Activated gamma-delta T cell (primary cell): ENCODE measurements around the gene ULK2.
"Not testable (repeated sequence)": the region's sequence is repeated elsewhere in the genome, so short reads cannot be mapped to it uniquely, and the experiment has no call there.

ENCODE experiments used
- DNase-seq: peaks from one replicate; lab custom pipeline; 2025; lab: John Stamatoyannopoulos, UW

Gene ULK2

DNA sequence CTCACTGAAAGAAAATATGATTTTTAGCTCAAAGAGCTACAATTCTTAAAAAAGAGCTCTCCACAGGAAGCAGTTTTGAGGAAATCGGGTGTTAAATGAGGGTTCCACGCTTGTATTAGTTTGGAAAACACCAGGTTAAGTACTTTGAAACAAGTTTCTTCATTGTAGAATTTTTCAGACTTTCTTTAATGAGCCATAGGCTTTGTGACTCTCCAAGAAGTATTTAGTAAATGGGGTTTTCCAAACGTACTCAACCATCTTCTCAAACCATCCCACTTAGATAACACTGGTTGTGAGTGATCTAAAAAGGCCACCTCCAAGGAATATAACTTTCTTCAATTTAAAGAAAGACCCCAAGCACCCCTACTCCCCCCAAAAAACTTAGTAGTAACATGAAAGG, 2.7 kb downstream of the ULK2 start:
- DNase-seq, result no peak

DNA sequence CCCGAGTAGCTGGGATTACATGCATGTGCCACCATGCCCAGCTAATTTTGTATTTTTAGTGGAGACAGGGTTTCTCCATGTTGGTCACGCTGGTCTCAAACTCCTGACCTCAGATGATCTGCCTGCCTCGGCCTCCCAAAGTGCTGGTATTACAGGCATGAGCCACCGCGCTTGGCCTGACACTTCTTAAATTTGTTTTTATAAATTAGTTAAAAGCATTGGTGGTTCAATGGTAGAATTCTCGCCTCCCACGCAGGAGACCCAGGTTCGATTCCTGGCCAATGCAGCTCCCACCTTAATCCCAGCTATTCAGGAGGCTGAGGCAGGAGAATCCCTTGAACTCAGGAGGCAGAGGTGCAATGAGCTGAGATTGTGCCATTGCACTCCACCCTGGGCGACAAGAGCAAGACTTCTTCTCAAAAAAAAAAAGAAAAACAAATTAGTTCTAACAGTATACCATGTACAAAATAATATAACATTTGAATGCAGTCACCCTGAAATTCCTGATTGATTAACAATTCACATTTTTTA, 7.0 kb downstream of the ULK2 start:
- not testable (repeated sequence) for DNase-seq

DNA sequence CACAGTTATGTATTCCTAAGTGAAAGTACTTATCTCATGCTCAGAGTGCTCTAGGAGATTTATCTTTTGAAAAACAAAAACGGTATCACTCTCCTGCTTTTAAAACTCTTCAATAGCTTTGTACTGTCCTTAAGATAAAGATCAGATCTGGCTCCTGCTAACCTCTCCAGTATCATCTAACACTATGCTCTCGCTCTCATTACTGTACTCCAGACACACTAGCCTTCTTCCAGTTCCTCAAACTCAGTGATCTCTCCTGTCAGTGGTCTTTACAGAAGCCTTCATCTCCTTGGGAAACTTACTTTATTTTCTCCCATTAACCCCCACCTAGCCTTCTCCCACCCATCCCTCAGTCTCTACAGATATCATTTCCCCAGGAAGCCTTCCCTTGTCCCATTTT, 10.1 kb downstream of the ULK2 start:
- no peak for DNase-seq

DNA sequence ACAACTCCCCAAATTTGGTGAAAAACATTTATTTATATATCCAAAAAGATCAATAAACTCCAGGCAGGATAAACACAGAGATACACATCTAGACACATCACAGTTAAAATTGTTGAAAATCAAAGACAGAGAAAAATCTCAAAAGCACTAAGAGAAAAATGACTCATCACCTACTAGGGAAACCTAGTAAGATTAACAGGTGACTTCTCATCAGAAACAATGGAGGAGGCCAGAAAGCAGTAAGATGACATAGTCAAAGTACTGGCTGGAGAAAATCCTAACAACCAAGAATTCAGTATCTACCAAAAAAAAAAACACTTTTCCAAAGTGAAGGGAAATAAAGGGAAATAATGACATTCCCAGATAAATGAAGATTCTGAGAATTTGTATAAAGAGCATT, 33.8 kb downstream of the ULK2 start:
- no peak for DNase-seq

DNA sequence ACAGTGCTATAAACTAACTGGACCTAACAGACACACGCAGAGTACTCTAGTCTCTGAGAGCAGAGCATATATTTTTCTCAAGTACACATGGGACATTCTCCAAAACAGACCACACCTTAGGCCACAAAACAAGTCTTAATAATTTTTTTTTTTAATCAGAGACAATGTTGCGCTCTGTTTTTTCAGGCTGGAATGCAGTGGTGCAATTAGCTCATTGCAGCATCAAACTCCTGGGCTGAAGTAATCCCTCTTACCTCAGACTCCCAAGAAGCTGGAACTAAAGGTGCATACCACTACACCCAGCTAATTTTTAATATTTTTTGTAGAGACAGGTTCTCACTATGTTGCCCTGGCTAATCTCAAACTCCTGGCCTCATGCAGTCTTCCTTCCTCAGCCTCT, 37.7 kb downstream of the ULK2 start:
- DNase-seq, result no peak

DNA sequence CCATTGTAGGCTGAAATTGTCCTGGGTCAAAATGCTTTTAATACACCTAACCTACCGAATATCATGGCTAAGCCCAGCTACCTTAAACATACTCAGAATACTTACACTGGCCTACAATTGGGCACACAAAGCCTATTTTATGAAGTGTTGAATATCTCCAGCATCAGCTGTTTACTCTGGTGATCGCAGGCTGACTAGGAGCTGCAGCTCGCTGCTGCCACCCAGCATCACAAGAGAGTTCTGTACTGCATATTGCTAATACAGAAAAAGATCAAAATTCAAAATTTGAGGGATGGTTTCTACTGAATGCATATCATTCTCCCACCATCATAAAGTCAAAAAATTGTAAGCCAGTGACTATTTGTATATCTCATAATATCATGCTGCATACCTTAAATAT, 55.3 kb downstream of the ULK2 start:
- DNase-seq, result no peak

DNA sequence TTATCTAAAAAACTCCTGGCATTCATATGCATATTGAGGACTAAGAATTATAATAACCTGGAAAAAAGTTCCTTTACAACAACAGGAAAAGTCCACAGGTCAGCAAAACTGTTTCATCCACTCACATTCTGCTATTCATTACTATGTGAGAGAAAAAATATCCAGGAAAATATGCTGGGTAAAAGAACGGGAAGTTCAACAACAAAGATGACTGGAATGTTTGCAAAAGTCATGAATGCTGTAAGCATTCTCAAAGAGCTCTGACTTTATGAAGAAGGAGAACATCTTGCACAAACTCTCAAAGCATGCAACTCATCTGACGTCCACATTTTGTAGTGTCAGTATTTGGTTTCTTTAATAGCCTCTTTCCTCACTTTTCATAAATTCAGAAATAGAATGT, 62.7 kb downstream of the ULK2 start:
- no peak for DNase-seq

DNA sequence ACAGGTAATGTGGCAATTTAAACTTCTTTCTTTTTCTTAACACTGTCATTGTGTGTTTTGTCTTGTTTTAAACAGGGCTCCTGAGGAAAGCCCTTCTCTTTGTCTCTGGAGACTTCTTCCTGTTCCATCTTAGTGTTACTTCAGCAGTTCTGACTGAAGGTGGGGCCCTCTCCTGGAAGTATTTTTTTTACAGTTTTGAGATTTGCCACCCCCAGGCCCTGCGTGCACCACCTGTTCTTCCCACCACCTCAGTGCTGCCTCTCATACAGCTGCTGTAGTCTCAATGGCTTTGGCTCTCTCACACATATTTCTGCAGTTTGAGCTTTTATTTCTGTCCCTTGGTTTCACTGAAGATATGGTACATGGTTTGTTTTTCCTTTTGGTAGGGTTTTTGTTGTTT, 67.2 kb downstream of the ULK2 start:
- no peak for DNase-seq

DNA sequence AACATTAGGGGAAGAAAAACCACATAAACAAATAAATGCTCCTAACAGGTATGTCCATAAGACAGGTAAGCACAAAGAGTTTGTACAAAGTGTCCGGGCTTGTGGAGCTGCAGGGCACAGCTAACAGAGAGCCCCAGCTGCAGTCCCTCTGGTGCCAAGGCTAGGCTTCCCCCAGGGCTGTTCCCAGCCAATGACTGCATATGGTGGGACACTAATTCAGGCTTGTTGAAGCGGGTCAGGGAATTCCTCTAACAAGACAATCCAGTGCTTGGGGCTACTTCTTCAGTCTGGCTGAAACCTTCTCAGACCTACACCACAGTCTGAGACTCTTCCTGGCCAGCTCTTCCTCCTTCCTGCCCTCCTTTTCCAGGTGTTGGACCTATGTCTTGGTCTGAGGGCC, 67.9 kb downstream of the ULK2 start:
- DNase-seq, result no peak

DNA sequence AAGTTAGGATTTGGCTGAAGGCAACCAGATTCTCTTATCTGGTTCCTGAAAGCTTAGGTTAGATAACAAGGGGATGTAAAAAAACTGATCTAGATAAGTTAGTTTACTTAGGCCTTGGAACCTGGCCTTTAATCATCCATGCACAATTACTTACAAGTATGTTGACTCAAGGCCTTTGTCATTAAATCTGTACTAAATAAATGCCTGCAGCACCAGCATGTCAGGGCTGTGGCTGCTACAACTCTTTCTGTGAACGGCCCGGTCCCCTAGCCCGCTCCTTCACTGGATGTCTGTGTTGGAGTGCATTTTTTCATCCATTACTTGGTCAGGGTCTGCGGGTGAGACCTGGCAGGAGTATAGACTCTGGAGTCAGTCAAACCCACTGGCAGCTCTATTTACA, 71.3 kb downstream of the ULK2 start:
- DNase-seq, result no peak

DNA sequence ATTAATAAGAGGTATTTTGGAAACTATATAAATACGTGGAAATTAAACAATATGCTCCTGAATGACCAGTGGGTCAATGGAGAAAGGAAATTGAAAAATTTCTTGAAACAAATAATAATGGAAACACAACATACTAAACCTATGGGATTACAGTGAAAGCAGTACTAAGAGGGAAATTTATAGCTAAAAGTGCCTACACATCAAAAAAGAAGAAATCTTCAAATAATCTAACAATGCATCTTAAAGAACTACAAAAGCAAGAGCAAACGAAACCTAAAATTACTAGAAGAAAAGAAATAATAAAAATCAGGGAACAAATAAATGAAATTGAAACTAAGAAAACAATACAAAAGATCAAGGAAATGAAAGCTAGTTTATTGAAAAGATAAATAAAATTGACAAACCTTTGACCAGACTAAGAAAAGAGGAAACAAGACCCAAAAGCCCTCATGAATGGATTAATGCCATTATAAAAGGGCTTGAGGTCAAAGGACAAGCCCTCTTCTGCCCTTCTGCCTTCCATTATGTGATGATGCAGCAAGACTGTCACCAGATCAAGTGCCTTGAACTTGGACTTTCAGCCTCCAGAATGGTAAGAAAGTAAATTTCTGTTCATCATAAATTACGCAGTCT, 75.7 kb downstream of the ULK2 start:
- DNase-seq, result no peak

DNA sequence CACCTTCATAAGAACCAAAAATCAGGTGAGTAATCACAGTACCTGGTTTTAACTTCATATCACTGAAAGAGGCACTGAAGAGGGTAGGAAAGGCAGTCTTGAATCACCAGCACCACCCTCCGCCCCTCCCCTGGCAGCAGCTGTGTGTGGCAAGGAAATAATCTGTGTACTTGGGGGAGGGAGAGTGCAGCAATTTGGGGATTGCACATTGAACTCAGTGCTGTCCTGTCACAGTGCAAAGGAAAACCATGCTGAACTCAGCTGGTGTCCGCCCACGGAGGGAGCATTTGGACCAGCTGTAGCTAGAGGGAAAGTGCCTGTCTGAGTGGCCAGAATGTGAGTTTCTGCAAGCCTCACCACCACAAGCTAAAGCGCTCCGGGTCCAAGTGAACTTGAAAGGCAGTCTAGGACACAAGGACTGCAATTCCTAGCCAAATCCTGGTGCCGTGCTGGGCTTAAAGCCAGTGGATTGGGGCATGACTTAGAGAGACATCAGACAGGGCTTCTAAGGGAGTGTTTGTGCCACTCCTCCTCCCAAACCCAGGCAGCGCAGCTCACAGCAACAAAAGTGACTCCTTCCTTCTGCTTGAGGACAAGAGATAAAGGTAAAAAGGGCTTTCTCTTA, 79.9 kb downstream of the ULK2 start:
- no peak for DNase-seq

DNA sequence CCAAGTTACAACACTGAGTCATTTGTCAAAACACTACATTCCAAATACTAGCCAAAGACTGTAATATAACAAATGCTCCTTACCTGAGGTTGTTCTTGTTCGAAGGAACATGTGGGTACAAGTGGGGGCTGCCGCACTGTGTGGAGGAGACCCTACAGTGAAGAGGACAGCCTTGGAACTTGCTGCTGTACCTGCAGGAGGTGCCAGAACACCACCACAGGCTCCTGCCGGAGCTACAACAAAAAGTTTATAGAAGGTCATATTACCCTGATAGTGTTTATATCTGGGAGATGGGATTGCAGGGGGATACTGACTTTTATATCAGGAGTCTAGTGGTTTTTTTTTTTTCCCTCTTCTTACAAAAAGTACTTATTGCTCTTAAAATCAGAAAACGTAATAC, 81.9 kb downstream of the ULK2 start:
- DNase-seq, result no peak

DNA sequence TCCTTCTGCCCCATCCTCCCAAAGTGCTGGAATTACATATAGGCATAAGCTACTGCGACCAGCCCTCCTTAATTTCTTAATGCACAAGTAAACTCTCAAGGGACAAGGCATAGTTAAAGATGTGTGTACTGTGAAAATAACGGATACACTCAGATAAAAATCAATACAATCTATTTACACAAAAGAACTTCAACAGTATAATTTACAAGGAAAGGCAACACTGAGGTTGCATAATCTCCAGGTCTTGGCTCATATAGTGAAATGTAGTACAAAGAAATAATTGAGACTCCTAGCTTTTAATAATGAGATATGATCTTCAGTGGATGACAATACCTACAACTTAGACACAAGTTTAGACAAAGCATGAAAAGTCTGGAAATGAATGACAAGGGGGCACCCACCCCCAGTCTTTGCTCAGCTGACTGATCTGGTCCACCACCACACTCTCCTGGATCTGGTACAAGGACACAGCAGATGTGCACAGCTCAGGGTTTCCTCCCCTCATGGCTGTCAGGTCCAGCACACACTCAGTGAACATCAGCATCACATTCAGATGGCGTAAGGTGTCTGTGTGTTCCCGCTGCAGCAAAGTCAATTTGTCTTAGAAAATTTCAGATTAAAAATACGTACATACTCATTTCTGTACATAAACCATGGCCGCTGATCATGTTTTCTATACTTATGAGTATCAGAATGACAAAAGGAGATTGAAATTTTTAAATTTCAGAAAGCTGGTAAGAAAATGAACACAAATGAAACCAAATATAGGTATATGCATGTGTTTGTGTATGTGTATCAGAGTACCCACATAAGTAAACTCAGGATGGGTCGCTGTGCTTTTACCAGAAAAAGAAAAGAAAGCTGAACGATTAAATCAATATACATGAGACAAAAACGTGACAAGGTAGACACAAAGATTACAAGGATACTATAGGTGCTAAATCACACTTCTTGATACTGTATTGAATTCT, 86.0 kb downstream of the ULK2 start:
- DNase-seq, result no peak

DNA sequence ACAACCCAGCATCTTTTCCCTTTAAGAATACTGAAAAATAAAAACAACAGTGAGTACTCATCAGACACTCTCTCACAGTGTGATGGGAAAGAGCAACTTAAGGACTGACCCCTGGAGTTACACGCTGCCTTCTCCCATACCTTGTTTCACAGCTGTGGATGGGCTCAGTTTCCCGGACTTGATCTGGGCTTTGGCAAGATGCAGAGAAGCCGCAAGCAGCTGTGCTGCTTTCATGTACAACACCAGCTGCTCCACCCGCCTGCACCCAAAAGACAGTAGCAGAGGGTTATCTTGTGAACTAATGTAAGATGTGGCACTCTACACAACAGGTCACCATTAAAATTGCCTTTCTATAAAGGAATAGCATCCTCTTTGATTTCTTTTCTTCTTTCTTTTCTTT, 86.9 kb downstream of the ULK2 start:
- DNase-seq, result no peak

DNA sequence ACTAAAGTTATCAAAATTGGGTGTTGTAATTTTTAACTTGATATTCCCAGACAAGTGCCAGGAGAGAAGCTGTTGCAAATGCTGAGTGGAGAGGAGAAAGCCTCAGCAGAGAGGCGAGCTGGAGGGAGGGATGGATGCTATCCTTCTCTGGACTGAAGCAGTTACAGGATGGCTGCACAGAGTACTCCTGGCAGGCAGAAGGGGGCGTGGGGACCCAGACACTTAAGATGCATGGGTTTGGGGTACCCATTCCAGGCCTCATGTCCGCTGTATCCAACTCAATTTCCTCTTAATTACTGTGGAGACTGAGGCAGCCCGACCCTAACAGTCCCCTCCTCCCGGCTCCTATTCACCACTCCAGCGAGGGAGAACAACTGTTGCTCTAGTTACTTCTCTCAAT, 94.2 kb downstream of the ULK2 start:
- no peak for DNase-seq

DNA sequence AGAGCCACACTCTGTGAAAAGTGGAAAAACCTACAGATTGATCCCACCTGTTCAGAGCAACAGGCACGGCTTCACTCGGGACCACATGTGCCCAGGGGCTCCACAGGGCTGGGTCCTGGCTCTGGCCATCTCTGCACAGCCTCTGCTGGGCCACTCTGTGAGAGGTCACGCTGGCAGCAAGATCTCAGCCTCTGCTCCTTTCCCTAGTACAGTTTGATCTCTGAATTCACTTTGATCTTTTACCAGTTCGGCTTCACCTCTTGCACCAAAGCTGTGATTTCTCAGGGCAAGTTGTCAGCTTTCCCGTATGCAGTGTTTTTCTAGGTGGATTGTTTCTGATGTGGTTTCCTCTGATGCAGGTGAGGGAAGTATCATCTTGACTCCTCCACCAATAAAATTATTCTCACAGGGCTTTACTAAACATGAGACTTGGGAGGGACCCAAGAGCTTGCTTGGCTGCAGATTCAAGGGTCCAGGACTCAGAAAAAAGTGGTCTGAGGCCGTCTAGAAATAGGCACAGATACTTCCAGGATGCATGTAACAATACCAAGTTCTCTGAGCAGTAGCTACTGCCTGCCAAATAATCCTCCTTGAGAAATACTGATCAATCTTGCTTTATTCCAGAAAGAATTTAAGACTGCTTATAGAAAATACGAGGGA, 95.6 kb downstream of the ULK2 start:
- no peak for DNase-seq

DNA sequence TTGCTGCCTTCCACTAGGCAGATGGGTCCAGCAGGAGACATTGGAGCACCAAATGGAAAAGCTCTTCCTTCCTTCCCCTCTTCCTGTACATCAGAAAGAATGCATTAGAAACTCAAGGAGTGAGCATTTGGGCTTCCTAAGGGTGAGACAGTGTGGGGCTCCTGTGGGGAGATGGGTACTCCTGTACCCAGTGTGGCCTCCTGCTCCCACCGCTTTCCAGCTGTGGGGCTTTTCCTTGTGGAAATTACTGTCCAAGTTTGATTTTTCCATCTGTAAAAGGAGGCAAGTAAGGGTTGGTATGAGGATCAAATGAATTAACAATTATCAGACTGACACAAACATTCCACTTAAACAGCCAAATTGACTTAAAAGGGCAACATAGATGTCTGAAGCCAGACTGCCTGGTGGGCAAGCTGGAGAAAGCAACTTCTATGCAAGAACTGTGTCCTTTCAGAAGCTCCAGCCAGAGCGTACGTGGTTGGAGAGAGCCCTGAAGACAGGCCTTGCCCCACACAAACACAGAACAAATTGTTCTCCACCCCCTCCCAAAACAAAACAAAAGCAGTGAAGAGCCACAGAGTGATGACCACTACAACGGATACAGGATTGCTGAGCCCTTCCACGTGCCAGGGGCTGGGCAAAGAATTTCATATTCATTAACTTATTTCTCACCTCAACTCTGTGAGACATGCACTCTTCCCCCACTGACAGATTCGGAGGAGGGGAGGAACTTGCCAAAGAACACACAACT, 96.6 kb downstream of the ULK2 start:
- no peak for DNase-seq

DNA sequence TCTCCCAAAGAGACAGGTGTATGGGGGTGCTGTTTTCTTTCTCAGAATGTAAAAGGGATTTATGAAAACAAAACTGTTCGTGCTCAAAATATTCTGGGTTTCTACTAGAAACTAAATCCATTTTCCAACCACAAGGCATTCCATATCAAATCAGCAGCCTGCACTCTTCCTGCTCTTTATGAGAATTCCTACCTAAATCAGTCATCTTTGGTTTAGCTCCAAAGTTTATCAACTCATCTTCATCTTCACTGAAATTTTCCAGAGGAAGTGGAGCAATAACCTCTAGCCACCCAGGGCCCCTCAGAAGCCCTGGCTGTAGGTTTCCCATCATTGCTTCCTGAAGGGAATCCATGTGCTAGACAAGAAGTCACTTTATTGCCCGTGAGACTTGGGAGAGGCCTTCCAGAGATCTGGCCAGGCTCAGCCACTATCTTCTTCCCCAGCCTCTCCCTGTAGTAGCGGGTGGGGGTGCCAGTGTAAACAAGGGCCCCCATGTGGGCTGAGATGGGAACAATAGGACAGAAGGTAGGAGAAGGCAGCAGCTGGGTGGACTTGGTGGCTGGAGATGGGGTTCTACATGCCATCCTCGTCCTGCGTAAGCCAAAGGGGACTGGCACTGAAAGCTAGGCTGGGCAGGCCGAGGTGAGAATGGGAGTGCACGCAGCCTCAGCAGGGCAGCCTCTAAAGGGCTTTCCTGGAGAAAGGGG, 97.6 kb downstream of the ULK2 start:
- no peak for DNase-seq

DNA sequence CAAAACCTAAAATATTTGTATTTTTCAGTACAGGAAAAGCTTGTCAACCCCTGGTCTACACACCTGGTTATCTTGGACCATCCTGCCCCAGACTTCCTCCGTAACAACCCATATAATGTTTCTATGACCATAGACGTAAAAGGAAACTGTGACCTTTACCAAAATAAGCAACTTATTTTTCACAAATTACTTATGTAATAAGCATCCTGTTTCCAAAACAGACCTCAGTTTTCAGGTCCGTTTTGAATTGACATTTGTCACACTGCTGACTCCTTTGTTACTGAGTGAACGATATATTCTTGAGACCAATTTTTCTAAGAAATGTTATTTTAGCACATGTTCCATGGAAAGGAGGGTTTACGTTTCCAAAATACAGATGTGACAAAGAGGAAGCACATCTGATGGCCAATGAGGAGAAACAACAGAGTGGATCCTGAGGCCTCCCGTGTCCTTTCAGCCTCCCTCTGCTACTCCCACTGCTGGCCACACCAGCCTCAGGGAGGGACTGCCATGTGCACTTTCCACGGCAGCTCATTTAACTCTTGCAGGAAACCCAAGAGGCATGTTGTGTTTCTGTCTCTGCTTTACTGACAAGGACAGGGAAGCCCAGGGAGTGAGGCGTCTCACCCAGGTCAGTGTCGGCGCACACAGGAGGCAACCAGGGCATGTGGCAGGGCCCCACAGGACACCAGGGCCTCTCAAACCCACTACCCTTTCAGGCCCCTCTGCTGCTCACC, 99.5 kb downstream of the ULK2 start:
- no peak for DNase-seq
